Body of pancreas (tissue), 4 donors: Measurements from ENCODE around the gene ARFGEF2. TPM values are rescaled to one million over a fixed set of nuclear protein-coding genes. Genes with fewer than 3 reads are reported as not detected.

Experiments used
- ATAC-seq: fragments of 150-250 bp; one replicate; pipeline ENCODE4 v1.9.1; 2016
- DNase-seq, 4 donors: peaks; one replicate each; pipeline ENCODE4 v3.0.0-alpha.2; 2019
- H3K27ac ChIP-seq, 4 donors: fragments of 200-600 bp; sonication (generic); 1 replicate in 3 of 4; 2 replicates in 1 of 4; pipeline versions ENCODE4 v1.5.1 to v1.6.1; 2016 to 2019; ENCODE audit warnings: mild to moderate bottlenecking in 1 of 4, mixed read lengths in 1 of 4, moderate library complexity in 1 of 4
- H3K27me3 ChIP-seq, 2 donors: fragments of 200-600 bp; sonication (generic); one replicate each; pipeline ENCODE4 v1.6.0; 2016; ENCODE audit warnings: mild to moderate bottlenecking in 1 of 2
- H3K36me3 ChIP-seq, 2 donors: fragments of 200-600 bp; sonication (generic); replicated peaks in 1 of 2; 2 replicates each; pipeline ENCODE4 v1.5.1; 2016; ENCODE audit warnings: low read depth in 2 of 2; ENCODE audit not compliant: insufficient read depth in 1 of 2
- H3K4me1 ChIP-seq: fragments of 200-600 bp; sonication (generic); one replicate; pipeline ENCODE4 v1.6.0; 2016
- H3K4me3 ChIP-seq, 2 donors: fragments of 200-600 bp; sonication (generic); 1 replicate in 1 of 2; 2 replicates in 1 of 2; pipeline ENCODE4 v1.5.1; 2016 to 2019
- H3K9me3 ChIP-seq, 3 donors: fragments of 200-600 bp; sonication (generic); 1 replicate in 2 of 3; 2 replicates in 1 of 3; pipeline ENCODE4 v1.5.1; 2016
- CTCF ChIP-seq, 7 experiments: fragments of 450-650 bp in 4 of 7; fragments of 200-600 bp in 3 of 7; sonication (generic) in 3 of 7; IDR thresholded peaks; one replicate each; pipeline ENCODE4 v1.5.1; 2016 to 2019; ENCODE audit warnings: antibody characterized with exemption in 7 of 7
- POLR2A ChIP-seq, 3 donors: fragments of 450-650 bp; IDR thresholded peaks; one replicate each; pipeline ENCODE4 v1.6.1; 2016; ENCODE audit warnings: antibody characterized with exemption in 3 of 3, mild to moderate bottlenecking in 2 of 3
- WGBS, 2 donors: methylation state at CpG; one replicate each; pipeline ENCODE4 v1.1.5; 2017; 5-methylcytosine and 5-hydroxymethylcytosine counted together
- intact Hi-C: fragments of 100-400 bp; cut with DNase I; formaldehyde crosslinking; loops from one replicate; pipeline ENCODE4 v1.15.1; 2023
- total RNA-seq, 2 donors: library from RNA; depleted of rRNA; stranded (reverse); fragments of >200 nt; gene quantifications; one replicate each; pipeline ENCODE4 v1.1.0, GENCODE V29; 2016

ARFGEF2 gene
- total RNA-seq, 2 donors from 2014 or later, result 17.5 to 26.5 TPM

GRCh38 chr20:48937674-48938073, 16.2 kb downstream of the ARFGEF2 start:
- H3K27ac ChIP-seq, result peak overlapping the region in 2 of 4 donors; percentile 36 to 37
- TF ChIP-seq CTCF (IDR thresholded peaks at IDR 0.05), result no peak
- TF ChIP-seq POLR2A (IDR thresholded peaks at IDR 0.05), result no peak
- H3K4me1 ChIP-seq, result peaks cover 44% of the 10 kb centered on the region
- H3K36me3 ChIP-seq, result no peaks in the 10 kb centered on the region
- DNase-seq (peak in 3 of 4 donors; percentile 25 to 42 (median 28)), ATAC-seq (peak; percentile 48)
- WGBS, 2 donors, result 37 to 42% methylated on average over 5 of the region's 5 CpGs
- no peaks in the 10 kb centered on the region for H3K9me3 ChIP-seq
- H3K27me3 ChIP-seq, result no peaks in the 10 kb centered on the region
- H3K4me3 ChIP-seq, result no peak overlapping the region
- intact Hi-C loops, result no loop called here

- Histone ChIP-seq H3K27ac (peak overlapping the region in 1 of 4 donors; percentile 4), H3K27me3 (no peaks in the 10 kb centered on the region), H3K4me1 (peaks cover 36% of the 10 kb centered on the region), H3K4me3 (no peak overlapping the region), H3K9me3 (no peaks in the 10 kb centered on the region), H3K36me3 (no peaks in the 10 kb centered on the region)
- DNase-seq, result no peak
- intact Hi-C loops, result no loop called here
- 48 to 63% methylated on average over 6 of the region's 6 CpGs for WGBS, 2 donors
- no peak for ATAC-seq
- TF ChIP-seq POLR2A (IDR thresholded peaks at IDR 0.05), result no peak
- TF ChIP-seq CTCF (IDR thresholded peaks at IDR 0.05), result no peak
These were observed 17.2 kb downstream of the ARFGEF2 start for GRCh38 chr20:48938670-48939069.

GRCh38 chr20:48940170-48940569, 18.7 kb downstream of the ARFGEF2 start:
- intact Hi-C loops, result no loop called here
- TF ChIP-seq CTCF (IDR thresholded peaks at IDR 0.05) (no peak), POLR2A (IDR thresholded peaks at IDR 0.05) (no peak)

GRCh38 chr20:48941467-48941866, 20.0 kb downstream of the ARFGEF2 start:
- no peak for DNase-seq
- 57 to 58% methylated on average over 4 of the region's 4 CpGs for WGBS, 2 donors
- intact Hi-C loops, result no loop called here
- ATAC-seq, result no peak
- Histone ChIP-seq H3K9me3 (no peaks in the 10 kb centered on the region), H3K4me3 (no peak overlapping the region), H3K27me3 (no peaks in the 10 kb centered on the region), H3K27ac (no peak overlapping the region), H3K36me3 (no peaks in the 10 kb centered on the region), H3K4me1 (peaks cover 42% of the 10 kb centered on the region)
- no peak for TF ChIP-seq POLR2A (IDR thresholded peaks at IDR 0.05)
- no peak for TF ChIP-seq CTCF (IDR thresholded peaks at IDR 0.05)

More at GRCh38 chr20:48940170-48940569, 18.7 kb downstream of the ARFGEF2 start:
- Histone ChIP-seq H3K4me1 (peaks cover 32% of the 10 kb centered on the region), H3K4me3 (no peak overlapping the region), H3K36me3 (no peaks in the 10 kb centered on the region), H3K27ac (no peak overlapping the region), H3K27me3 (no peaks in the 10 kb centered on the region), H3K9me3 (no peaks in the 10 kb centered on the region)
- WGBS, 2 donors, result 38 to 43% methylated on average over 2 of the region's 2 CpGs
- ATAC-seq, result no peak
- DNase-seq, result no peak

- H3K27me3 ChIP-seq, result no peaks in the 10 kb centered on the region
- DNase-seq (no peak), ATAC-seq (no peak)
- no peak for TF ChIP-seq CTCF (IDR thresholded peaks at IDR 0.05)
- TF ChIP-seq POLR2A (IDR thresholded peaks at IDR 0.05), result no peak
- no peaks in the 10 kb centered on the region for H3K36me3 ChIP-seq
- 52 to 57% methylated on average over 2 of the region's 2 CpGs for WGBS, 2 donors
- H3K4me1 ChIP-seq, result peaks cover 34% of the 10 kb centered on the region
- intact Hi-C loops, result no loop called here
- H3K27ac ChIP-seq, result no peak overlapping the region
- H3K9me3 ChIP-seq, result no peaks in the 10 kb centered on the region
- H3K4me3 ChIP-seq, result no peak overlapping the region
These were observed 21.2 kb downstream of the ARFGEF2 start for GRCh38 chr20:48942730-48943129.
